Activated CD8-positive, alpha-beta T cell treated with anti-CD3 and anti-CD28 coated beads, Interleukin-2, amount 10 ng/mL, durations not matched to agents 7 days and 5 days (primary cell): ENCODE results near the gene TBX2. TPM values are rescaled to one million over a fixed set of nuclear protein-coding genes. Genes with fewer than 3 reads are reported as not detected.

Experiments
- ATAC-seq: fragments of 150-1000 bp; cut with Tn5 transposase; one replicate; pipeline ENCODE4 v1.10.0; 2021; ENCODE audit warnings: moderate library complexity
- CTCF ChIA-PET: fragments of 350-600 bp; sonication (Branson Sonifier 250); formaldehyde crosslinking; loops from one replicate; lab custom pipeline; 2021; ENCODE audit warnings: antibody characterized with exemption; lab: Charles Lee
- POLR2A ChIA-PET: fragments of 350-600 bp; sonication (Branson Sonifier 250); formaldehyde crosslinking; loops from one replicate; lab custom pipeline; 2021; ENCODE audit warnings: antibody characterized with exemption; lab: Charles Lee
- DNase-seq: peaks from one replicate; pipeline ENCODE4 v3.0.0-alpha.2; 2020
- H3K27ac Mint-ChIP-seq: one replicate; pipeline ENCODE4 v1.8.0; 2021; ENCODE audit warnings: mild to moderate bottlenecking, mixed read lengths
- H3K27me3 Mint-ChIP-seq: one replicate; pipeline ENCODE4 v1.8.0; 2021; ENCODE audit warnings: low read depth, mixed read lengths
- H3K36me3 Mint-ChIP-seq: one replicate; pipeline ENCODE4 v1.8.0; 2021; ENCODE audit warnings: low read depth, mixed read lengths
- H3K4me1 Mint-ChIP-seq: one replicate; pipeline ENCODE4 v1.8.0; 2021; ENCODE audit warnings: low read depth, mixed read lengths
- H3K4me3 Mint-ChIP-seq: one replicate; pipeline ENCODE4 v1.8.0; 2021; ENCODE audit warnings: mild to moderate bottlenecking, mixed read lengths
- H3K9me3 Mint-ChIP-seq: one replicate; pipeline ENCODE4 v1.8.0; 2022; ENCODE audit warnings: mixed read lengths; ENCODE audit not compliant: insufficient read depth
- total RNA-seq, 2 experiments: library from RNA; stranded (reverse); gene quantifications; one replicate each; pipeline ENCODE4 v1.2.3, GENCODE V29; 2021

Gene TBX2
- total RNA-seq, 2 experiments from 2014 or later, result not detected

GRCh38 chr17:61362396-61362795, 37.2 kb upstream of the TBX2 start:
- ChIA-PET POLR2A (no interaction called here), CTCF (interaction anchor here (1.2 kb wide), 1 partner anchor 361 kb away, joined by 3 read pairs; no protein-coding TSS in a partner anchor)
- Mint-ChIP-seq H3K27me3 (peaks cover 2% of the 10 kb centered on the region), H3K4me1 (no peaks in the 10 kb centered on the region), H3K9me3 (no peaks in the 10 kb centered on the region), H3K27ac (no peak overlapping the region), H3K36me3 (no peaks in the 10 kb centered on the region), H3K4me3 (no peak overlapping the region)
- DNase-seq (no peak), ATAC-seq (no peak)

- Mint-ChIP-seq H3K9me3 (no peaks in the 10 kb centered on the region), H3K4me3 (no peak overlapping the region), H3K27me3 (peaks cover 2% of the 10 kb centered on the region), H3K4me1 (no peaks in the 10 kb centered on the region), H3K36me3 (no peaks in the 10 kb centered on the region), H3K27ac (no peak overlapping the region)
- no peak for ATAC-seq
- POLR2A ChIA-PET, result no interaction called here
- CTCF ChIA-PET, result interaction anchor here (1.2 kb wide), 1 partner anchor 362 kb away, joined by 3 read pairs; no protein-coding TSS in a partner anchor
- no peak for DNase-seq
These were observed 36.6 kb upstream of the TBX2 start for GRCh38 chr17:61362852-61363600.

- ChIA-PET POLR2A (no interaction called here), CTCF (interaction anchor here (1.2 kb wide), 1 partner anchor 363 kb away, joined by 3 read pairs; no protein-coding TSS in a partner anchor)
- DNase-seq (no peak), ATAC-seq (no peak)
- Mint-ChIP-seq H3K9me3 (no peaks in the 10 kb centered on the region), H3K4me3 (no peak overlapping the region), H3K27me3 (peaks cover 2% of the 10 kb centered on the region), H3K4me1 (no peaks in the 10 kb centered on the region), H3K36me3 (no peaks in the 10 kb centered on the region), H3K27ac (no peak overlapping the region)
These were observed 35.8 kb upstream of the TBX2 start for GRCh38 chr17:61363601-61364462.

- POLR2A ChIA-PET, result no interaction called here
- Mint-ChIP-seq H3K4me1 (no peaks in the 10 kb centered on the region), H3K9me3 (no peaks in the 10 kb centered on the region), H3K27ac (no peak overlapping the region), H3K4me3 (no peak overlapping the region), H3K36me3 (no peaks in the 10 kb centered on the region), H3K27me3 (peaks cover 2% of the 10 kb centered on the region)
- DNase-seq (no peak), ATAC-seq (no peak)
- CTCF ChIA-PET, result no interaction called here
These were observed 35.2 kb upstream of the TBX2 start for GRCh38 chr17:61364463-61364846.

- DNase-seq (no peak), ATAC-seq (no peak)
- ChIA-PET CTCF (no interaction called here), POLR2A (no interaction called here)
- Mint-ChIP-seq H3K27ac (no peak overlapping the region), H3K36me3 (no peaks in the 10 kb centered on the region), H3K4me3 (no peak overlapping the region), H3K4me1 (no peaks in the 10 kb centered on the region), H3K27me3 (peaks cover 2% of the 10 kb centered on the region), H3K9me3 (no peaks in the 10 kb centered on the region)
These were observed 33.4 kb upstream of the TBX2 start for GRCh38 chr17:61366076-61366714.

- CTCF ChIA-PET, result interaction anchor here (0.9 kb wide), 1 partner anchor 8 kb away, joined by 4 read pairs; no protein-coding TSS in a partner anchor
- Mint-ChIP-seq H3K36me3 (no peaks in the 10 kb centered on the region), H3K27ac (no peak overlapping the region), H3K9me3 (no peaks in the 10 kb centered on the region), H3K4me1 (no peaks in the 10 kb centered on the region), H3K4me3 (no peak overlapping the region), H3K27me3 (peaks cover 2% of the 10 kb centered on the region)
- ATAC-seq, result no peak
- POLR2A ChIA-PET, result no interaction called here
- no peak for DNase-seq
These were observed 32.8 kb upstream of the TBX2 start for GRCh38 chr17:61366715-61367413.

- Mint-ChIP-seq H3K4me3 (no peak overlapping the region), H3K27ac (no peak overlapping the region), H3K4me1 (no peaks in the 10 kb centered on the region), H3K27me3 (peaks cover 2% of the 10 kb centered on the region), H3K9me3 (no peaks in the 10 kb centered on the region), H3K36me3 (no peaks in the 10 kb centered on the region)
- ChIA-PET POLR2A (interaction anchor here (0.6 kb wide), 1 partner anchor 141 kb away, joined by 3 read pairs; no protein-coding TSS in a partner anchor), CTCF (interaction anchor here (0.9 kb wide), 1 partner anchor 9 kb away, joined by 4 read pairs; no protein-coding TSS in a partner anchor)
- ATAC-seq (no peak), DNase-seq (no peak)
These were observed 31.4 kb upstream of the TBX2 start for GRCh38 chr17:61368049-61368831.

- Mint-ChIP-seq H3K36me3 (no peaks in the 10 kb centered on the region), H3K4me1 (no peaks in the 10 kb centered on the region), H3K27ac (no peak overlapping the region), H3K27me3 (peaks cover 2% of the 10 kb centered on the region), H3K9me3 (no peaks in the 10 kb centered on the region), H3K4me3 (no peak overlapping the region)
- CTCF ChIA-PET, result no interaction called here
- ATAC-seq (no peak), DNase-seq (no peak)
- POLR2A ChIA-PET, result no interaction called here
These were observed 30.7 kb upstream of the TBX2 start for GRCh38 chr17:61368832-61369450.

- Mint-ChIP-seq H3K27me3 (no peaks in the 10 kb centered on the region), H3K27ac (no peak overlapping the region), H3K36me3 (no peaks in the 10 kb centered on the region), H3K9me3 (no peaks in the 10 kb centered on the region), H3K4me1 (no peaks in the 10 kb centered on the region), H3K4me3 (no peak overlapping the region)
- no peak for DNase-seq
- ATAC-seq, result no peak
- ChIA-PET CTCF (no interaction called here), POLR2A (no interaction called here)
These were observed 29.9 kb upstream of the TBX2 start for GRCh38 chr17:61369751-61370150.

GRCh38 chr17:61371179-61371578, 28.5 kb upstream of the TBX2 start:
- Mint-ChIP-seq H3K27ac (no peak overlapping the region), H3K4me1 (no peaks in the 10 kb centered on the region), H3K9me3 (no peaks in the 10 kb centered on the region), H3K4me3 (no peak overlapping the region), H3K27me3 (no peaks in the 10 kb centered on the region), H3K36me3 (no peaks in the 10 kb centered on the region)
- ATAC-seq (no peak), DNase-seq (no peak)
- ChIA-PET POLR2A (no interaction called here), CTCF (no interaction called here)
